Naive thymus-derived CD4-positive, alpha-beta T cell (primary cell): ENCODE measurements around the gene GPS1. TPM values are rescaled to one million over a fixed set of nuclear protein-coding genes. Genes with fewer than 3 reads are reported as not detected.

Source experiments
- ATAC-seq: fragments of 150-1000 bp; cut with Tn5 transposase; 2 replicates; pipeline ENCODE4 v1.10.0; 2021; ENCODE audit warnings: mild to moderate bottlenecking, moderate library complexity
- CTCF ChIA-PET: fragments of 350-600 bp; sonication (Branson Sonifier 250); formaldehyde crosslinking; loops from one replicate; lab custom pipeline; 2021; ENCODE audit warnings: antibody characterized with exemption; lab: Charles Lee
- POLR2A ChIA-PET: fragments of 350-600 bp; sonication (Branson Sonifier 250); formaldehyde crosslinking; loops from one replicate; lab custom pipeline; 2021; ENCODE audit warnings: antibody characterized with exemption, inconsistent platforms; lab: Charles Lee
- DNase-seq, 9 donors: peaks; one replicate each; pipeline versions ENCODE4 v3.0.0 to v3.0.0-alpha.2; 2020 to 2022; ENCODE audit warnings: mixed read lengths in 1 of 9
- H3K27ac ChIP-seq: one replicate; pipeline ENCODE4 v1.7.0; 2013; ENCODE audit warnings: mild to moderate bottlenecking, low read depth, low read length, moderate library complexity
- H3K27me3 ChIP-seq, 2 donors: one replicate each; pipeline ENCODE4 v1.7.0; 2013; ENCODE audit warnings: low read length in 2 of 2, mild to moderate bottlenecking in 2 of 2, moderate library complexity in 2 of 2; ENCODE audit not compliant: control insufficient read depth in 2 of 2, insufficient read depth in 2 of 2
- H3K36me3 ChIP-seq, 3 experiments: 1 replicate in 2 of 3; 2 replicates in 1 of 3; pipeline ENCODE4 v1.7.0; 2013; ENCODE audit warnings: low read length in 3 of 3, mild to moderate bottlenecking in 3 of 3, moderate library complexity in 1 of 3; ENCODE audit not compliant: insufficient read depth in 3 of 3, control insufficient read depth in 2 of 3
- H3K4me1 ChIP-seq, 2 donors: one replicate each; pipeline ENCODE4 v1.7.0; 2013; ENCODE audit warnings: low read length in 2 of 2, mild to moderate bottlenecking in 2 of 2, moderate library complexity in 1 of 2; ENCODE audit not compliant: control insufficient read depth in 2 of 2, insufficient read depth in 2 of 2
- H3K4me3 ChIP-seq: 2 replicates; pipeline ENCODE4 v1.7.0; 2013; ENCODE audit warnings: mild to moderate bottlenecking, low read length
- H3K9me3 ChIP-seq, 3 experiments: 1 replicate in 2 of 3; 2 replicates in 1 of 3; pipeline ENCODE4 v1.7.0; 2013; ENCODE audit warnings: low read length in 3 of 3; ENCODE audit not compliant: control insufficient read depth in 2 of 3
- H3K27ac Mint-ChIP-seq, 9 donors: one replicate each; pipeline ENCODE4 v1.8.0; 2020 to 2022; ENCODE audit warnings: mixed read lengths in 9 of 9, mild to moderate bottlenecking in 8 of 9, moderate library complexity in 5 of 9, inconsistent platforms in 2 of 9
- H3K27me3 Mint-ChIP-seq, 5 donors: one replicate each; pipeline ENCODE4 v1.8.0; 2021 to 2022; ENCODE audit warnings: mixed read lengths in 5 of 5, mild to moderate bottlenecking in 1 of 5
- H3K36me3 Mint-ChIP-seq, 5 donors: one replicate each; pipeline ENCODE4 v1.8.0; 2020 to 2022; ENCODE audit warnings: mixed read lengths in 5 of 5, mild to moderate bottlenecking in 3 of 5, inconsistent platforms in 1 of 5
- H3K4me1 Mint-ChIP-seq, 7 donors: one replicate each; pipeline ENCODE4 v1.8.0; 2020 to 2022; ENCODE audit warnings: mixed read lengths in 7 of 7, mild to moderate bottlenecking in 3 of 7, inconsistent platforms in 1 of 7
- H3K4me3 Mint-ChIP-seq, 10 donors: one replicate each; pipeline ENCODE4 v1.8.0; 2020 to 2022; ENCODE audit warnings: mild to moderate bottlenecking in 10 of 10, mixed read lengths in 10 of 10, moderate library complexity in 6 of 10, inconsistent platforms in 2 of 10
- H3K9me3 Mint-ChIP-seq, 11 donors: one replicate each; pipeline ENCODE4 v1.8.0; 2020 to 2022; ENCODE audit warnings: mixed read lengths in 11 of 11, mild to moderate bottlenecking in 4 of 11, inconsistent platforms in 1 of 11, moderate library complexity in 1 of 11
- intact Hi-C, 2 donors: fragments of 100-400 bp; cut with micrococcal nuclease; formaldehyde crosslinking; loops; one replicate each; pipeline ENCODE4 v1.15.1; 2023
- polyA plus RNA-seq, 2 donors: library from polyadenylated mRNA; unstranded; fragments of 300-500 nt; fragmentation: Illumina TruSeq; gene quantifications; one replicate each; pipeline ENCODE4 v1.2.3, GENCODE V29; 2021
- total RNA-seq, 6 experiments: library from RNA in 5 of 6; stranded (reverse) in 5 of 6; gene quantifications; 1 replicate in 5 of 6; 2 replicates in 1 of 6; pipeline ENCODE4 v1.2.3 and lab custom pipeline; 2021 to 2026

The GPS1 gene
- total and polyA plus RNA-seq, 7 experiments from 2014 or later: 68.3 to 124 (median 82.6) TPM

GRCh38 chr17:82053556-82054263, 2.0 kb downstream of the GPS1 start:
- DNase-seq (peak in 1 of 9 donors; percentile 6), ATAC-seq (no peak)
- Mint-ChIP-seq H3K9me3 (no peaks in the 10 kb centered on the region), H3K4me3 (peak overlapping the region; percentile 60 to 85 (median 74)), H3K27ac (peak overlapping the region in 7 of 9 donors; percentile 21 to 72 (median 46)), H3K4me1 (peaks cover 0 to 28% (median 12%) of the 10 kb centered on the region in 7 donors), H3K27me3 (no peaks in the 10 kb centered on the region), H3K36me3 (peaks cover 0 to 5% (median 0%) of the 10 kb centered on the region in 5 donors)
- no peaks in the 10 kb centered on the region for H3K27me3 ChIP-seq
- H3K36me3 ChIP-seq: peaks cover 0 to 67% (median 14%) of the 10 kb centered on the region in 3 experiments
- no peak overlapping the region for H3K4me3 ChIP-seq
- CTCF ChIA-PET: no interaction called here
- H3K4me1 ChIP-seq: peaks cover 18 to 31% of the 10 kb centered on the region in 2 donors
- H3K27ac ChIP-seq: no peak overlapping the region
- intact Hi-C loops: no loop called here
- POLR2A ChIA-PET: interaction anchor here (0.7 to 7.7 kb wide), 4 partner anchors 8 to 45 kb away, joined by 4 to 54 read pairs (median 5); partner anchors contain the start of gene DUS1L
- H3K9me3 ChIP-seq: no peaks in the 10 kb centered on the region

GRCh38 chr17:82054351-82055022, 2.8 kb downstream of the GPS1 start:
- H3K4me3 ChIP-seq: no peak overlapping the region
- Mint-ChIP-seq H3K4me1 (peaks cover 0 to 28% (median 12%) of the 10 kb centered on the region in 7 donors), H3K27ac (peak overlapping the region in 2 of 9 donors; percentile 9 to 21), H3K27me3 (no peaks in the 10 kb centered on the region), H3K4me3 (peak overlapping the region in 5 of 10 donors; percentile 9 to 79 (median 51)), H3K9me3 (no peaks in the 10 kb centered on the region), H3K36me3 (peaks cover 0 to 5% (median 0%) of the 10 kb centered on the region in 5 donors)
- peak in 1 of 9 donors; percentile 9 for DNase-seq
- POLR2A ChIA-PET: interaction anchor here (1.9 to 7.7 kb wide), 2 partner anchors 11 to 44 kb away, joined by 5 to 54 read pairs; partner anchors contain the start of gene DUS1L
- H3K27me3 ChIP-seq: no peaks in the 10 kb centered on the region
- CTCF ChIA-PET: no interaction called here
- intact Hi-C loops: no loop called here
- ATAC-seq: no peak
- H3K9me3 ChIP-seq: no peaks in the 10 kb centered on the region
- peaks cover 18 to 31% of the 10 kb centered on the region in 2 donors for H3K4me1 ChIP-seq
- no peak overlapping the region for H3K27ac ChIP-seq
- H3K36me3 ChIP-seq: peaks cover 0 to 67% (median 14%) of the 10 kb centered on the region in 3 experiments

- no peak overlapping the region for H3K4me3 ChIP-seq
- no peak overlapping the region for H3K27ac ChIP-seq
- H3K4me3 Mint-ChIP-seq: peak overlapping the region in 4 of 10 donors; percentile 9 to 66 (median 32)
- peaks cover 18 to 29% of the 10 kb centered on the region in 2 donors for H3K4me1 ChIP-seq
- intact Hi-C loops: no loop called here
- DNase-seq (peak in 1 of 9 donors; percentile 8), ATAC-seq (no peak)
- no peaks in the 10 kb centered on the region for H3K27me3 ChIP-seq
- peak overlapping the region in 1 of 9 donors; percentile 33 for H3K27ac Mint-ChIP-seq
- no peaks in the 10 kb centered on the region for H3K9me3 Mint-ChIP-seq
- peaks cover 0 to 9% (median 0%) of the 10 kb centered on the region in 5 donors for H3K36me3 Mint-ChIP-seq
- no peaks in the 10 kb centered on the region for H3K9me3 ChIP-seq
- peaks cover 0 to 68% (median 16%) of the 10 kb centered on the region in 3 experiments for H3K36me3 ChIP-seq
- ChIA-PET CTCF (no interaction called here), POLR2A (interaction anchor here (1.9 to 7.7 kb wide), 2 partner anchors 10 to 43 kb away, joined by 5 to 54 read pairs; partner anchors contain the start of gene DUS1L)
- peaks cover 0 to 21% (median 10%) of the 10 kb centered on the region in 7 donors for H3K4me1 Mint-ChIP-seq
- H3K27me3 Mint-ChIP-seq: no peaks in the 10 kb centered on the region
Measured at GRCh38 chr17:82055023-82055964, 3.6 kb downstream of the GPS1 start.

- Histone ChIP-seq H3K27me3 (no peaks in the 10 kb centered on the region), H3K9me3 (no peaks in the 10 kb centered on the region), H3K27ac (no peak overlapping the region), H3K36me3 (peaks cover 0 to 75% (median 16%) of the 10 kb centered on the region in 3 experiments), H3K4me1 (peaks cover 13 to 21% of the 10 kb centered on the region in 2 donors), H3K4me3 (no peak overlapping the region)
- ATAC-seq: no peak
- DNase-seq: no peak
- Mint-ChIP-seq H3K4me1 (peaks cover 0 to 15% (median 4%) of the 10 kb centered on the region in 7 donors), H3K9me3 (no peaks in the 10 kb centered on the region), H3K36me3 (peaks cover 0 to 9% (median 0%) of the 10 kb centered on the region in 5 donors), H3K27ac (no peak overlapping the region), H3K4me3 (no peak overlapping the region), H3K27me3 (no peaks in the 10 kb centered on the region)
- CTCF ChIA-PET: no interaction called here
- intact Hi-C loops: no loop called here
- POLR2A ChIA-PET: interaction anchor here (1.1 to 7.7 kb wide), 2 partner anchors 9 to 20 kb away, joined by 3 to 54 read pairs; partner anchors contain the start of gene DUS1L
Measured at GRCh38 chr17:82055965-82056728, 4.4 kb downstream of the GPS1 start.

GRCh38 chr17:82056729-82057621, 5.3 kb downstream of the GPS1 start:
- Histone ChIP-seq H3K27me3 (no peaks in the 10 kb centered on the region), H3K36me3 (peaks cover 0 to 81% (median 16%) of the 10 kb centered on the region in 3 experiments), H3K9me3 (no peaks in the 10 kb centered on the region), H3K4me1 (peaks cover 13 to 21% of the 10 kb centered on the region in 2 donors), H3K27ac (no peak overlapping the region), H3K4me3 (no peak overlapping the region)
- no peak overlapping the region for H3K4me3 Mint-ChIP-seq
- H3K9me3 Mint-ChIP-seq: no peaks in the 10 kb centered on the region
- CTCF ChIA-PET: no interaction called here
- H3K36me3 Mint-ChIP-seq: peaks cover 0 to 9% (median 0%) of the 10 kb centered on the region in 5 donors
- no peak for DNase-seq
- POLR2A ChIA-PET: interaction anchor here (1.1 kb wide), 1 partner anchor 21 kb away, joined by 3 read pairs; no protein-coding TSS in a partner anchor
- H3K27ac Mint-ChIP-seq: no peak overlapping the region
- intact Hi-C loops: no loop called here
- H3K27me3 Mint-ChIP-seq: no peaks in the 10 kb centered on the region
- H3K4me1 Mint-ChIP-seq: peaks cover 0 to 15% (median 4%) of the 10 kb centered on the region in 7 donors
- ATAC-seq: no peak
